ENCODE data around the gene PPP1R36. TPM values are rescaled to one million over a fixed set of nuclear protein-coding genes. Genes with fewer than 3 reads are reported as not detected.

PPP1R36 gene
- total and polyA plus RNA-seq, 2 of the 13 experiments (the other 11 are each of a cell fraction or from before 2014, with no cell fraction given) = 0.11 to 0.17 TPM

GRCh38 chr14:64504897-64505794, 44.6 kb upstream of the PPP1R36 start (continued):
- TF ChIP-seq ZBTB7A (CRISPR knock-in tag; IDR thresholded peaks at IDR 0.05) = 0 out of 2 replicates have a peak, but pooled peaks have one; percentile 39
- peak; percentile 14; the same call in 1 of the 2 replicates for TF ChIP-seq NFYB (CRISPR knock-in tag; IDR thresholded peaks at IDR 0.05)
- no peak for TF ChIP-seq ZNF282 (IDR thresholded peaks at IDR 0.05; ENCODE audit: partially characterized antibody)
- TF ChIP-seq KLF12 (CRISPR knock-in tag; IDR thresholded peaks at IDR 0.05; ENCODE audit: borderline replicate concordance) = no peak
- TF ChIP-seq RXRB (CRISPR knock-in tag; IDR thresholded peaks at IDR 0.05; ENCODE audit: borderline replicate concordance) = no peak
- TF ChIP-seq, protein P1, sequence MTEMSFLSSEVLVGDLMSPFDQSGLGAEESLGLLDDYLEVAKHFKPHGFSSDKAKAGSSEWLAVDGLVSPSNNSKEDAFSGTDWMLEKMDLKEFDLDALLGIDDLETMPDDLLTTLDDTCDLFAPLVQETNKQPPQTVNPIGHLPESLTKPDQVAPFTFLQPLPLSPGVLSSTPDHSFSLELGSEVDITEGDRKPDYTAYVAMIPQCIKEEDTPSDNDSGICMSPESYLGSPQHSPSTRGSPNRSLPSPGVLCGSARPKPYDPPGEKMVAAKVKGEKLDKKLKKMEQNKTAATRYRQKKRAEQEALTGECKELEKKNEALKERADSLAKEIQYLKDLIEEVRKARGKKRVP (CRISPR knock-in tag; IDR thresholded peaks at IDR 0.05) = no peak
- peak; percentile 67 for TF ChIP-seq PHF8 (CRISPR knock-in tag; IDR thresholded peaks at IDR 0.05)
- no peak for TF ChIP-seq ZNF790 (CRISPR knock-in tag; IDR thresholded peaks at IDR 0.05; ENCODE audit: borderline replicate concordance)
- TF ChIP-seq TCF7 (IDR thresholded peaks at IDR 0.05; ENCODE audit: low read depth) = no peak
- TF ChIP-seq, protein P2, sequence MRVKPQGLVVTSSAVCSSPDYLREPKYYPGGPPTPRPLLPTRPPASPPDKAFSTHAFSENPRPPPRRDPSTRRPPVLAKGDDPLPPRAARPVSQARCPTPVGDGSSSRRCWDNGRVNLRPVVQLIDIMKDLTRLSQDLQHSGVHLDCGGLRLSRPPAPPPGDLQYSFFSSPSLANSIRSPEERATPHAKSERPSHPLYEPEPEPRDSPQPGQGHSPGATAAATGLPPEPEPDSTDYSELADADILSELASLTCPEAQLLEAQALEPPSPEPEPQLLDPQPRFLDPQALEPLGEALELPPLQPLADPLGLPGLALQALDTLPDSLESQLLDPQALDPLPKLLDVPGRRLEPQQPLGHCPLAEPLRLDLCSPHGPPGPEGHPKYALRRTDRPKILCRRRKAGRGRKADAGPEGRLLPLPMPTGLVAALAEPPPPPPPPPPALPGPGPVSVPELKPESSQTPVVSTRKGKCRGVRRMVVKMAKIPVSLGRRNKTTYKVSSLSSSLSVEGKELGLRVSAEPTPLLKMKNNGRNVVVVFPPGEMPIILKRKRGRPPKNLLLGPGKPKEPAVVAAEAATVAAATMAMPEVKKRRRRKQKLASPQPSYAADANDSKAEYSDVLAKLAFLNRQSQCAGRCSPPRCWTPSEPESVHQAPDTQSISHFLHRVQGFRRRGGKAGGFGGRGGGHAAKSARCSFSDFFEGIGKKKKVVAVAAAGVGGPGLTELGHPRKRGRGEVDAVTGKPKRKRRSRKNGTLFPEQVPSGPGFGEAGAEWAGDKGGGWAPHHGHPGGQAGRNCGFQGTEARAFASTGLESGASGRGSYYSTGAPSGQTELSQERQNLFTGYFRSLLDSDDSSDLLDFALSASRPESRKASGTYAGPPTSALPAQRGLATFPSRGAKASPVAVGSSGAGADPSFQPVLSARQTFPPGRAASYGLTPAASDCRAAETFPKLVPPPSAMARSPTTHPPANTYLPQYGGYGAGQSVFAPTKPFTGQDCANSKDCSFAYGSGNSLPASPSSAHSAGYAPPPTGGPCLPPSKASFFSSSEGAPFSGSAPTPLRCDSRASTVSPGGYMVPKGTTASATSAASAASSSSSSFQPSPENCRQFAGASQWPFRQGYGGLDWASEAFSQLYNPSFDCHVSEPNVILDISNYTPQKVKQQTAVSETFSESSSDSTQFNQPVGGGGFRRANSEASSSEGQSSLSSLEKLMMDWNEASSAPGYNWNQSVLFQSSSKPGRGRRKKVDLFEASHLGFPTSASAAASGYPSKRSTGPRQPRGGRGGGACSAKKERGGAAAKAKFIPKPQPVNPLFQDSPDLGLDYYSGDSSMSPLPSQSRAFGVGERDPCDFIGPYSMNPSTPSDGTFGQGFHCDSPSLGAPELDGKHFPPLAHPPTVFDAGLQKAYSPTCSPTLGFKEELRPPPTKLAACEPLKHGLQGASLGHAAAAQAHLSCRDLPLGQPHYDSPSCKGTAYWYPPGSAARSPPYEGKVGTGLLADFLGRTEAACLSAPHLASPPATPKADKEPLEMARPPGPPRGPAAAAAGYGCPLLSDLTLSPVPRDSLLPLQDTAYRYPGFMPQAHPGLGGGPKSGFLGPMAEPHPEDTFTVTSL (CRISPR knock-in tag; IDR thresholded peaks at IDR 0.05; ENCODE audit: borderline replicate concordance) = no peak
- 0 out of 2 replicates have a peak, but pooled peaks have one; percentile 3 for TF ChIP-seq ZFAT (CRISPR knock-in tag; conservative IDR thresholded peaks at IDR 0.05)
- TF ChIP-seq TARDBP (CRISPR knock-in tag; IDR thresholded peaks at IDR 0.05) = no peak
- TF ChIP-seq EZH2 (conservative IDR thresholded peaks at IDR 0.05; ENCODE audit: low read depth, low read length) = no peak
- TF ChIP-seq, protein P3, sequence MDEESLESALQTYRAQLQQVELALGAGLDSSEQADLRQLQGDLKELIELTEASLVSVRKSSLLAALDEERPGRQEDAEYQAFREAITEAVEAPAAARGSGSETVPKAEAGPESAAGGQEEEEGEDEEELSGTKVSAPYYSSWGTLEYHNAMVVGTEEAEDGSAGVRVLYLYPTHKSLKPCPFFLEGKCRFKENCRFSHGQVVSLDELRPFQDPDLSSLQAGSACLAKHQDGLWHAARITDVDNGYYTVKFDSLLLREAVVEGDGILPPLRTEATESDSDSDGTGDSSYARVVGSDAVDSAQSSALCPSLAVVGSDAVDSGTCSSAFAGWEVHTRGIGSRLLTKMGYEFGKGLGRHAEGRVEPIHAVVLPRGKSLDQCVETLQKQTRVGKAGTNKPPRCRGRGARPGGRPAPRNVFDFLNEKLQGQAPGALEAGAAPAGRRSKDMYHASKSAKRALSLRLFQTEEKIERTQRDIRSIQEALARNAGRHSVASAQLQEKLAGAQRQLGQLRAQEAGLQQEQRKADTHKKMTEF (CRISPR knock-in tag; IDR thresholded peaks at IDR 0.05) = no peak; the same call in 1 of the 2 replicates
- TF ChIP-seq ZNF121 (CRISPR knock-in tag; IDR thresholded peaks at IDR 0.05) = 0 out of 2 replicates have a peak, but pooled peaks have one; percentile 3
- TF ChIP-seq ZFP82 (CRISPR knock-in tag; IDR thresholded peaks at IDR 0.05; ENCODE audit: borderline replicate concordance) = no peak; the same call in 1 of the 2 replicates
- TF ChIP-seq MIER3 (CRISPR knock-in tag; IDR thresholded peaks at IDR 0.05; ENCODE audit: borderline replicate concordance) = no peak
- TF ChIP-seq PHF21A (CRISPR knock-in tag; IDR thresholded peaks at IDR 0.05) = peak; percentile 55; the same call in 1 of the 2 replicates
- no peak for TF ChIP-seq ATF3 (CRISPR knock-in tag; IDR thresholded peaks at IDR 0.05)
- TF ChIP-seq GATA4 (IDR thresholded peaks at IDR 0.05; ENCODE audit: borderline replicate concordance, low read depth) = no peak
- TF ChIP-seq ZNF564 (CRISPR knock-in tag; IDR thresholded peaks at IDR 0.05) = no peak

Data from HepG2 (cell line).